Uterus (tissue), 4 donors: ENCODE data around the gene NRARP. TPM values are rescaled to one million over a fixed set of nuclear protein-coding genes. Genes with fewer than 3 reads are reported as not detected.

Source experiments
- DNase-seq, 2 donors: peaks; one replicate each; pipeline ENCODE4 v3.0.0-alpha.2; 2019 to 2020
- H3K27ac ChIP-seq, 2 donors: fragments of 200-600 bp; sonication (generic); 1 replicate in 1 of 2; 2 replicates in 1 of 2; pipeline ENCODE4 v1.5.1; 2016 to 2018
- H3K27me3 ChIP-seq, 2 donors: fragments of 200-600 bp; sonication (generic); one replicate each; pipeline ENCODE4 v1.5.1; 2018 to 2019; ENCODE audit warnings: control low read depth in 1 of 2
- H3K36me3 ChIP-seq, 2 donors: fragments of 200-600 bp; sonication (generic); one replicate each; pipeline ENCODE4 v1.5.1; 2019; ENCODE audit warnings: control low read depth in 1 of 2
- H3K4me1 ChIP-seq, 2 donors: fragments of 200-600 bp; sonication (generic); one replicate each; pipeline ENCODE4 v1.5.1; 2018 to 2019; ENCODE audit warnings: control low read depth in 1 of 2
- H3K4me3 ChIP-seq, 2 donors: fragments of 200-600 bp; sonication (generic); 1 replicate in 1 of 2; 2 replicates in 1 of 2; pipeline ENCODE4 v1.5.1; 2018 to 2019; ENCODE audit warnings: mild to moderate bottlenecking in 1 of 2
- H3K9me3 ChIP-seq, 2 donors: fragments of 200-600 bp; sonication (generic); one replicate each; pipeline ENCODE4 v1.5.1; 2019; ENCODE audit warnings: control low read depth in 1 of 2
- CTCF ChIP-seq, 4 experiments: fragments of 200-600 bp in 2 of 4; fragments of 450-650 bp in 2 of 4; sonication (generic) in 2 of 4; IDR thresholded peaks; one replicate each; pipeline ENCODE4 v1.5.1; 2016 to 2019; ENCODE audit warnings: antibody characterized with exemption in 4 of 4, mild to moderate bottlenecking in 2 of 4, moderate library complexity in 1 of 4
- POLR2A ChIP-seq, 2 donors: fragments of 450-650 bp; IDR thresholded peaks; one replicate each; pipeline ENCODE4 v1.6.1; 2016; ENCODE audit warnings: antibody characterized with exemption in 2 of 2, mild to moderate bottlenecking in 1 of 2, moderate library complexity in 1 of 2
- intact Hi-C: fragments of 100-400 bp; cut with DNase I; formaldehyde crosslinking; loops from one replicate; pipeline ENCODE4 v1.15.1; 2023; ENCODE audit warnings: low total_unique reads
- total RNA-seq, 4 donors: library from RNA; depleted of rRNA in 3 of 4; stranded (reverse); fragments of >200 nt in 3 of 4; gene quantifications; one replicate each; pipeline versions ENCODE4 v1.1.0 to v1.2.4, GENCODE V29; 2014 to 2023
- donor health status: DM: yes; HTN: yes; CAD: no.

The NRARP gene
- total RNA-seq, 4 donors from 2014 or later, result 0.29 to 16.5 (median 11.4) TPM

GRCh38 chr9:137317718-137318511 lies 15.8 kb upstream of the NRARP start:
- H3K4me3 ChIP-seq, result no peak overlapping the region
- no peaks in the 10 kb centered on the region for H3K9me3 ChIP-seq
- no peak for DNase-seq
- H3K4me1 ChIP-seq, result peaks cover 0 to 12% of the 10 kb centered on the region in 2 donors
- peak overlapping the region in 1 of 2 donors; percentile 76 for H3K27ac ChIP-seq
- TF ChIP-seq POLR2A (IDR thresholded peaks at IDR 0.05), result no peak
- no peak for TF ChIP-seq CTCF (IDR thresholded peaks at IDR 0.05)
- intact Hi-C loops, result no loop called here
- H3K36me3 ChIP-seq, result no peaks in the 10 kb centered on the region
- peaks cover 0 to 9% of the 10 kb centered on the region in 2 donors for H3K27me3 ChIP-seq

GRCh38 chr9:137317021-137317717 lies 15.1 kb upstream of the NRARP start:
- TF ChIP-seq POLR2A (IDR thresholded peaks at IDR 0.05), result no peak
- TF ChIP-seq CTCF (IDR thresholded peaks at IDR 0.05), result no peak
- Histone ChIP-seq H3K27ac (peak overlapping the region in 1 of 2 donors; percentile 76), H3K9me3 (no peaks in the 10 kb centered on the region), H3K4me1 (peaks cover 0 to 12% of the 10 kb centered on the region in 2 donors), H3K36me3 (no peaks in the 10 kb centered on the region), H3K4me3 (no peak overlapping the region), H3K27me3 (peaks cover 0 to 9% of the 10 kb centered on the region in 2 donors)
- no peak for DNase-seq
- intact Hi-C loops, result no loop called here

- Histone ChIP-seq H3K9me3 (no peaks in the 10 kb centered on the region), H3K27ac (peak overlapping the region; percentile 36 to 54), H3K4me3 (peak overlapping the region in 1 of 2 donors; percentile 11), H3K4me1 (peaks cover 0 to 12% of the 10 kb centered on the region in 2 donors), H3K27me3 (peaks cover 0 to 9% of the 10 kb centered on the region in 2 donors), H3K36me3 (no peaks in the 10 kb centered on the region)
- intact Hi-C loops, result no loop called here
- TF ChIP-seq POLR2A (IDR thresholded peaks at IDR 0.05), result no peak
- peak; percentile 15 to 31 for DNase-seq
Measured at GRCh38 chr9:137316012-137316981, 14.2 kb upstream of the NRARP start.

DNA sequence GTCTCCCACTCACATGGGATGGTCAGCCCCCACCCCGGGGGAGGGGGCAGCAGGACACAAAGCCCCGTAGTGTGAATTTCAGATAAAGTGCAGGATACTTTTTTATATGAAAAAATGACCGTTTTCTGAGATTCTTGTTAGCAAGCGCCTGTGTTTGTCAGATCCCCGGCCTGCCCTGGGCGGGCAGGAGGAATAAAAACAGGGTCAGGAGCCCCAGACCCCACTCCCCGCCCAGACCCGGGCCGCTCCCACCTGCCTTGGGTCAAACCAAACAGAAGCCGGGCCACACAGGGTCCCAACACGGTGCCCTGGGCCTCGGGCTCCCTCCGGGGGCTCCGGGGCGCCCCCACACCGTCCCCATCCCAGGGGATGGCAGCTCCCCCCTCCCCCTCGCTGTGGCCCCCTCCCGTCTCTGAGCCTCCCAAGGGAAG lies 13.5 kb upstream of the NRARP start:
- peaks cover 0 to 12% of the 10 kb centered on the region in 2 donors for H3K4me1 ChIP-seq
- H3K27ac ChIP-seq, result peak overlapping the region; percentile 36 to 50
- no peak for TF ChIP-seq CTCF (IDR thresholded peaks at IDR 0.05)
- TF ChIP-seq POLR2A (IDR thresholded peaks at IDR 0.05), result no peak
- no peaks in the 10 kb centered on the region for H3K36me3 ChIP-seq
- H3K9me3 ChIP-seq, result no peaks in the 10 kb centered on the region
- H3K27me3 ChIP-seq, result peaks cover 0 to 9% of the 10 kb centered on the region in 2 donors
- H3K4me3 ChIP-seq, result peak overlapping the region in 1 of 2 donors; percentile 11
- no peak for DNase-seq
- intact Hi-C loops, result no loop called here
